ENCODE results near the gene DENND1B.

- TF ChIP-seq CTCF (IDR thresholded peaks at IDR 0.05) (no peak), POLR2A (IDR thresholded peaks at IDR 0.05) (no peak)
These were observed 176.3 kb downstream of the DENND1B start for GRCh38 chr1:197598935-197599334.
